ENCODE measurements around the gene SF3B4.

- no peak for TF ChIP-seq CTCF (IDR thresholded peaks at IDR 0.05)
- no peak for TF ChIP-seq POLR2A (IDR thresholded peaks at IDR 0.05)
These were observed 12.8 kb upstream of the SF3B4 start for GRCh38 chr1:149940427-149940826.

Measured in upper lobe of left lung (tissue), 4 donors.